GM13976 (cell line): ENCODE results near the gene JUN.
A peak's percentile ranks its signal among the peaks of the same experiment; 100 is the strongest.

Experiments
- DNase-seq: peaks from one replicate; pipeline ENCODE4 v3.0.0; 2012; ENCODE audit warnings: low spot score
- CTCF ChIP-seq: IDR thresholded peaks from 2 replicates; pipeline ENCODE4 v1.5.1; 2012; ENCODE audit warnings: borderline replicate concordance, mild to moderate bottlenecking; ENCODE audit not compliant: insufficient read depth; ENCODE audit errors: extremely low read depth, missing control alignments, control extremely low read depth
- in situ Hi-C: fragments of 300-500 bp; cut with MboI; formaldehyde crosslinking; loops from one replicate; pipeline ENCODE4 v1.12.0; 2022; ENCODE audit warnings: low sequenced_read_pairs, mixed read lengths, inconsistent platforms; ENCODE audit not compliant: unreplicated experiment

Gene JUN

GRCh38 chr1:58773406-58773840 lies 10.4 kb downstream of the JUN start:
- in situ Hi-C loops = no loop called here
- TF ChIP-seq CTCF = no peak
- DNase-seq = peak; percentile 30

- TF ChIP-seq CTCF = no peak
- DNase-seq = peak; percentile 29
- in situ Hi-C loops = no loop called here
Observed at GRCh38 chr1:58769809-58770320, 14.0 kb downstream of the JUN start.

- in situ Hi-C loops = no loop called here
- peak; percentile 37 for TF ChIP-seq CTCF
- DNase-seq = no peak
Observed at GRCh38 chr1:58768971-58769808, 14.7 kb downstream of the JUN start.

- no peak for TF ChIP-seq CTCF
- in situ Hi-C loops = no loop called here
- no peak for DNase-seq
Observed at GRCh38 chr1:58768191-58768731, 15.6 kb downstream of the JUN start.

GRCh38 chr1:58767143-58767542 lies 16.7 kb downstream of the JUN start:
- no peak for DNase-seq
- TF ChIP-seq CTCF = no peak
- in situ Hi-C loops = no loop called here

- no peak for TF ChIP-seq CTCF
- no peak for DNase-seq
- in situ Hi-C loops = no loop called here
Observed at GRCh38 chr1:58765441-58765840, 18.4 kb downstream of the JUN start.
